ENCODE measurements around the gene B3GNT3.

The B3GNT3 gene, protein sequence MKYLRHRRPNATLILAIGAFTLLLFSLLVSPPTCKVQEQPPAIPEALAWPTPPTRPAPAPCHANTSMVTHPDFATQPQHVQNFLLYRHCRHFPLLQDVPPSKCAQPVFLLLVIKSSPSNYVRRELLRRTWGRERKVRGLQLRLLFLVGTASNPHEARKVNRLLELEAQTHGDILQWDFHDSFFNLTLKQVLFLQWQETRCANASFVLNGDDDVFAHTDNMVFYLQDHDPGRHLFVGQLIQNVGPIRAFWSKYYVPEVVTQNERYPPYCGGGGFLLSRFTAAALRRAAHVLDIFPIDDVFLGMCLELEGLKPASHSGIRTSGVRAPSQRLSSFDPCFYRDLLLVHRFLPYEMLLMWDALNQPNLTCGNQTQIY

DNA sequence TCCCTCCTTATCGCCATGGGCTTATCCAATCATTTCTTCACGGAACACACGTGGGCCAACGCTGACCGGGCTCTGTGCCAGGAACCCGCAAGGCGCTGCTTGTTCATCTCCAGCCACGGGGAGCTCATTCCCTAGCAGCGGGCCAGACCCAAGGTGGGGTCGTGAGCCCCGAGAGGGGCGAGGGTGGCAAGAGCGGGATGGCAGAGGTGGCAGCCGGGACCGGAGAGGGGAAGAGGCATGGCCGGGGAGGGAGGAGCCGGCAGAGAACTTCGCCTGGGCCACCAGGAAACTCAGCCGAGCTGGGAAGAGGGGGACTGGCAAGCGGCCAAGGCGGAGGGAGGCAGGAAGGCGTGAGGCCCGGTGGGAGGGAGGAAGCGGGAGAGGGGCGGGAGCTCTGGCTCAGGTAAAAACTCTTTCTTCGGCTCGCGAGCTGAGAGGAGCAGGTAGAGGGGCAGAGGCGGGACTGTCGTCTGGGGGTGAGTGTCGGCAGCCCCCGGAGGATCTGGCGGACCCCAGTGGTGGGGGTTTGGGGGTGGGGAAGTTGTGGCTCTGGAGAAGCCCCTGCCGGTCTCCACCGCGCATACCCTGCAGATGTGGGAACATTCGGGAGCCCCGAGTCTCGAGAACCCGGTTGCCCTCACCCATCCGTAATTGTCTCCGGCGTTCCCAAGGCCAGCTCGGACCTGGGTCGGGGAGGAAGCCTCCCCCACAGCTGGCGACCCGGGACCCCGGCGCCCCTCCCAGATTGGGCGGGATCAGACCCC lies at the start of gene B3GNT3:
Gene B3GNT3 (plus strand): TSS at position 408 of the 764 bp plus-strand sequence. CDS start 12,670 bp downstream, outside the sequence.
- Histone ChIP-seq H2AFZ (ENCODE audit: low read length) (no peak within 1 kb of the TSS), H4K20me1 (ENCODE audit: insufficient read depth, low read length) (no peaks in the 10 kb centered on the region), H3K4me1 (ENCODE audit: low read length) (0 out of 2 replicates have a peak, but pooled peaks cover 3% of the 10 kb centered on the region)

DNA sequence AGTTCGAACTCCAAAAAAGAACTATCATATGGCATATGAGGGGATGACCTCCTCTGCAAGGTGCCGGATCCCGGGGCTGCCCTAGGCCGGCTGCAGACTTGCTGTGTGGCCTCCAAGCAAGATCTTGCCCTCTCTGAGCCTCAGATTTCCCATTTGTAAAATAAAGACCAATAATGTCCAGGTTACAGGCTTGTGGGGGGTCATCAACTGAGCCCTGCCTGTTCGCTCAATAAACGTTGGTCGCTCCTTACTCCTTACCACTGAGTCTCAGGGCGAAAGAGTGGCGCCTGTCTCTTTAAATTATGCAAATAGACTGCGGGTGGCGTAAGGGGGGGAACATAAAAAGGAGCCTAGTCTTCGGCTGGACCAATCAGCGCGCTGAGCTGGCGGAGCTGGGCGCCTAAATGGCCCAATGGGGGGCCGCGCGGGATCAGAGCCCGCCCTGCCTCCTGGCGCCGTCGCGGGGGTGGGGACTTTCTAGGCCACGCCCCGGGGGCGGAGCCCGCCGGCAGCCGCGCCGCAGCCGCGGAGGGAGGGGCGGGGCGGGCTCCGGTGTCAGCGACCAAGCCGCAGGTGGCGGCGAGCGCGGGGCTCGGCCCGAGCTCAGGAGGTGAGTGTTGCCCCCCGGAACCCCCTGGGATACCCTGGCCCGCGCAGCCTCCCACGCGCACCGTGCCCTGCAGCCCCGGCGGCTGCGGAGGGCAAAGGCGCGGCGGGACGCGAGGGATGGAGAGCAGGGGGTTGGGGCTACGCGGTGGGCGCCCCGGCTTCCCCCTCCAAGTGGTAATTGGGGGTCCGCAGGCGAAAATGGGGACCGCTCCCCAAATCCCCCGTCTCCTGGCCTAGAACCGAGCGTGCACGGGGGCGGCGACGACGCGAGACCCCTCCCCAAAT lies 47.5 kb upstream of the B3GNT3 start:
- no peaks in the 10 kb centered on the region for H3K79me2 ChIP-seq (ENCODE audit: low read length)
- H4K20me1 ChIP-seq (ENCODE audit: insufficient read depth, low read length): no peaks in the 10 kb centered on the region
- peak overlapping the region; percentile 72 for H3K4me3 ChIP-seq (ENCODE audit: low read length)
- H2AFZ ChIP-seq (ENCODE audit: low read length): peak overlapping the region; percentile 62
- no peaks in the 10 kb centered on the region for H3K27me3 ChIP-seq (replicated peaks; ENCODE audit: insufficient read depth, low read length)
- H3K4me2 ChIP-seq (ENCODE audit: low read depth, low read length): peak overlapping the region; percentile 92
- TF ChIP-seq EZH2phosphoT487 (IDR thresholded peaks at IDR 0.05; ENCODE audit: low read length) (no peak), EZH2 (optimal IDR thresholded peaks at IDR 0.05; ENCODE audit: low read depth, low read length) (no peak)
- TF ChIP-seq, protein P1, sequence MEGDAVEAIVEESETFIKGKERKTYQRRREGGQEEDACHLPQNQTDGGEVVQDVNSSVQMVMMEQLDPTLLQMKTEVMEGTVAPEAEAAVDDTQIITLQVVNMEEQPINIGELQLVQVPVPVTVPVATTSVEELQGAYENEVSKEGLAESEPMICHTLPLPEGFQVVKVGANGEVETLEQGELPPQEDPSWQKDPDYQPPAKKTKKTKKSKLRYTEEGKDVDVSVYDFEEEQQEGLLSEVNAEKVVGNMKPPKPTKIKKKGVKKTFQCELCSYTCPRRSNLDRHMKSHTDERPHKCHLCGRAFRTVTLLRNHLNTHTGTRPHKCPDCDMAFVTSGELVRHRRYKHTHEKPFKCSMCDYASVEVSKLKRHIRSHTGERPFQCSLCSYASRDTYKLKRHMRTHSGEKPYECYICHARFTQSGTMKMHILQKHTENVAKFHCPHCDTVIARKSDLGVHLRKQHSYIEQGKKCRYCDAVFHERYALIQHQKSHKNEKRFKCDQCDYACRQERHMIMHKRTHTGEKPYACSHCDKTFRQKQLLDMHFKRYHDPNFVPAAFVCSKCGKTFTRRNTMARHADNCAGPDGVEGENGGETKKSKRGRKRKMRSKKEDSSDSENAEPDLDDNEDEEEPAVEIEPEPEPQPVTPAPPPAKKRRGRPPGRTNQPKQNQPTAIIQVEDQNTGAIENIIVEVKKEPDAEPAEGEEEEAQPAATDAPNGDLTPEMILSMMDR (IDR thresholded peaks at IDR 0.05; ENCODE audit: low read length): no peak
- H3K4me1 ChIP-seq (ENCODE audit: low read length): peaks cover 6% of the 10 kb centered on the region
- H3K36me3 ChIP-seq (replicated peaks; ENCODE audit: insufficient read depth, low read length): no peaks in the 10 kb centered on the region
- 0 out of 2 replicates have a peak, but pooled peaks cover 5% of the 10 kb centered on the region for H3F3A ChIP-seq (ENCODE audit: insufficient read depth, low read length)
- no peaks in the 10 kb centered on the region for H3K9me3 ChIP-seq (replicated peaks; ENCODE audit: insufficient read depth, low read length)
- DNase-seq: peak; percentile 98
- no peaks in the 10 kb centered on the region for H3K9me2 ChIP-seq (replicated peaks; ENCODE audit: insufficient read depth, low read length)
- peak overlapping the region; percentile 40; the same call in 1 of the 2 replicates for H3K9ac ChIP-seq (ENCODE audit: low read length)
- H3K27ac ChIP-seq (ENCODE audit: low read length): no peak overlapping the region

More for the DNA sequence above, at the start of gene B3GNT3:
- Histone ChIP-seq H3K27ac (ENCODE audit: low read length) (no peak within 1 kb of the TSS), H3F3A (ENCODE audit: insufficient read depth, low read length) (no peaks in the 10 kb centered on the region), H3K79me2 (ENCODE audit: low read length) (no peaks in the 10 kb centered on the region), H3K4me3 (ENCODE audit: low read length) (no peak within 1 kb of the TSS), H3K9me3 (replicated peaks; ENCODE audit: insufficient read depth, low read length) (no peaks in the 10 kb centered on the region), H3K27me3 (replicated peaks; ENCODE audit: insufficient read depth, low read length) (peaks cover 72% of the 10 kb centered on the region), H3K4me2 (ENCODE audit: low read depth, low read length) (no peak within 1 kb of the TSS), H3K36me3 (replicated peaks; ENCODE audit: insufficient read depth, low read length) (no peaks in the 10 kb centered on the region), H3K9ac (ENCODE audit: low read length) (no peak within 1 kb of the TSS), H3K9me2 (replicated peaks; ENCODE audit: insufficient read depth, low read length) (no peaks in the 10 kb centered on the region)
- DNase-seq: no peak
- no peak for TF ChIP-seq EZH2 (optimal IDR thresholded peaks at IDR 0.05; ENCODE audit: low read depth, low read length)
- TF ChIP-seq EZH2phosphoT487 (IDR thresholded peaks at IDR 0.05; ENCODE audit: low read length): no peak
- TF ChIP-seq, protein P1 (IDR thresholded peaks at IDR 0.05; ENCODE audit: low read length): no peak

DNA sequence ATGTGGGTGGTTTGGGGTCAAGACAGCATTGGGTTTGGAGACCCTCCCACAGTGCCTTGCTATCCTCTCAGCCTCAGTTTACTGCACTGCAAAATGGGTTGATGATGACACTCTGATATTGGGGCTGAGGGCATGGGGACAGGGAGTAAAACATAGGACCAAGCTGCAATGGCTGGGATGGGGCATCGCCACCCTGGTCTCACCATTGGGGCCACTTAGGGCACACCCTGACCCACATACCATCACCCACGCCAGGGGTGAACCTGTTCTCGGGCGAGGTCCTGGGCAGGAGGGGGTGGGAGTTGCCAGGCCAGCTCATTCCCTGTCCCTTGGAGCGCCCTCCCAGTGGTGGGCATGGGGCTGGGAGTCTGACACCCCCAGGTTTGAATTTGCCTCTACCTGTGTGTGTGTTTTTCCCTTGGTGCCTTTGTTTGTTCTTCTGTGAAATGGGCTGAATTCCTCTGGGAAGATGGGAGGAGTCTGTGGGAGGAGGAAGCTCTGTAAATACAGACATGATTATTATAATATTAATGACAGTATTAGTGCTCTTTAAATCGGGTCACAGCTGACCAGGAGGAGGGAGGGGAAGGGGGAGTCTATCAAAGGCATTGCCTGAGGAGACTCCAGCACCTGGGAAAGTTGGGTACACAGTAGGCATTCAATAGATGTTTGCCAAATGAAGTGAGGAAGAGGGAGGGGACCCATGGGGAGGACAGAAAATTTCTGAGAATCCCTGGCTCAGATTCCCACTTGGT lies 45.9 kb upstream of the B3GNT3 start:
- Histone ChIP-seq H3K36me3 (replicated peaks; ENCODE audit: insufficient read depth, low read length) (no peaks in the 10 kb centered on the region), H3K27ac (ENCODE audit: low read length) (no peak overlapping the region), H3F3A (ENCODE audit: insufficient read depth, low read length) (0 out of 2 replicates have a peak, but pooled peaks cover 5% of the 10 kb centered on the region), H4K20me1 (ENCODE audit: insufficient read depth, low read length) (no peaks in the 10 kb centered on the region), H2AFZ (ENCODE audit: low read length) (no peak overlapping the region), H3K9me2 (replicated peaks; ENCODE audit: insufficient read depth, low read length) (no peaks in the 10 kb centered on the region), H3K9me3 (replicated peaks; ENCODE audit: insufficient read depth, low read length) (no peaks in the 10 kb centered on the region), H3K9ac (ENCODE audit: low read length) (no peak overlapping the region), H3K4me3 (ENCODE audit: low read length) (no peak overlapping the region), H3K4me2 (ENCODE audit: low read depth, low read length) (no peak overlapping the region), H3K4me1 (ENCODE audit: low read length) (peaks cover 6% of the 10 kb centered on the region), H3K27me3 (replicated peaks; ENCODE audit: insufficient read depth, low read length) (no peaks in the 10 kb centered on the region), H3K79me2 (ENCODE audit: low read length) (no peaks in the 10 kb centered on the region)
- TF ChIP-seq, protein P1 (IDR thresholded peaks at IDR 0.05; ENCODE audit: low read length): no peak
- TF ChIP-seq EZH2phosphoT487 (IDR thresholded peaks at IDR 0.05; ENCODE audit: low read length): no peak
- DNase-seq: no peak

Data from MM.1S (cell line).